ENCODE measurements around the gene TPI1.
A peak's percentile ranks its signal among the peaks of the same experiment; 100 is the strongest.

The TPI1 gene

DNA sequence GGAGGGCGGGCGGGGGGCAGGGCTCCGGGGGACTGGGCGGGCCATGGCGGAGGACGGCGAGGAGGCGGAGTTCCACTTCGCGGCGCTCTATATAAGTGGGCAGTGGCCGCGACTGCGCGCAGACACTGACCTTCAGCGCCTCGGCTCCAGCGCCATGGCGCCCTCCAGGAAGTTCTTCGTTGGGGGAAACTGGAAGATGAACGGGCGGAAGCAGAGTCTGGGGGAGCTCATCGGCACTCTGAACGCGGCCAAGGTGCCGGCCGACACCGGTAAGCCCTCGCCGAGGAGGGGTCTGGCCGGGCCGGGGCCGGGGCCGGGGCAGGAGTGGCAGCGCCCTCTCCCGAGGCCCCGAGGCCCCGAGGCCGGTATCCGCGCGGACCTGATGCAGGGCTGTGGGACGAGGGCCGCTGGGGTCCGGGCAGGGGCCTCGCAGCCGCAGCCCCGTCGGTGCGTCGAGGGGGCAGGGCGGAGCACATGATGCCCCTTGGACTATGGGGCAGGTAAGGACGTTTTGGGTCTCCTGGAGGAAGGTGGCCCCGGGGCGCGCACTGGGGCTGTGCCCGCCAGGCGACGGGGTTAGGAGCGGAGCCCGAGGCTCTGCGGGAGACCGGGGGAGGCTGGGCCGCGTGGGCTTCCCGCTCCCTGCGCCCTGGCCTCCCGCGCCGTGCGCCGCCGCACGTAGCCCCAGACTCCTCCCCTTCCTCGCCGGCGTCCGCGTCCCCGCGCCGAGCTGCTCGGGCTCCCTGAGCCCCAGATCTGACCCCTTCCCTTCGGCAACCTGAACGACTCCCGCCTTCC lies at the start of gene TPI1:
TSS of gene TPI1 (plus strand) at position 119 of the 798 bp plus-strand sequence. CDS start at position 155, 36 bp downstream.
- peak; percentile 63 to 92 for DNase-seq

DNA sequence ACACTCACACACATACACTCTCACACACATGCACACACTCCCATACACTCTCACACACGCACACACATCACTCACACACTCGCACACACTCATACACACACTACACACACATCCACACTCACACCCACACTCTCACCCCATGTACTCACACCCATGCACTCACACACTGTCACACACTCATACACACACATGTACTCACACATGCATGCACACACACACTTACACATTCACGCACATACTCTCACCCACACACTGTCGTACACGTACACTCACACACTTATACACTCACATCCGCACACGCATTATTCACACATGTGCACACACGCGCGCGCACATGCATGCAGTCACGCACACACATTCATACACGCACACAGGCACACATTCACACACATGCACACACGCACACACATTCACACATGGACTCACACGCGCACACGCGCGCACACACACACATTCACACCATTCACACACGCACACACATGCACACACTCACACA lies 49.6 kb upstream of the TPI1 start:
- DNase-seq, result no peak

GRCh38 chr12:6818222-6818621 lies 49.1 kb upstream of the TPI1 start:
- no peak for DNase-seq

GRCh38 chr12:6818645-6819044 lies 48.7 kb upstream of the TPI1 start:
- DNase-seq, result no peak

- no peak for DNase-seq
Observed at GRCh38 chr12:6819106-6820030, 48.0 kb upstream of the TPI1 start.

DNA sequence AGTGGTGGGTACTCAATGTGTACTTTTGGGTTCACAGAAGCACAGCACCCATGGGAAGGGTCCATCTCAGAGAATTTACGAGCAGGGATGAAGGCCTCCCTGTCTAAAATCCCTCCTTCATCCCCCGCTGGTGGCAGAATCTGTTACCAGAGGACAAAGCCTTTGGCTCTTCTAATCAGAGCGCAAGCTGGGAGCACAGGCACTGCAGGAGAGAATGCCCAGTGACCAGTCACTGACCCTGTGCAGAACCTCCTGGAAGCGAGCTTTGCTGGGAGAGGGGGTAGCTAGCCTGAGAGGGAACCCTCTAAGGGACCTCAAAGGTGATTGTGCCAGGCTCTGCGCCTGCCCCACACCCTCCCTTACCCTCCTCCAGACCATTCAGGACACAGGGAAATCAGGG lies 47.2 kb upstream of the TPI1 start:
- no peak for DNase-seq

DNA sequence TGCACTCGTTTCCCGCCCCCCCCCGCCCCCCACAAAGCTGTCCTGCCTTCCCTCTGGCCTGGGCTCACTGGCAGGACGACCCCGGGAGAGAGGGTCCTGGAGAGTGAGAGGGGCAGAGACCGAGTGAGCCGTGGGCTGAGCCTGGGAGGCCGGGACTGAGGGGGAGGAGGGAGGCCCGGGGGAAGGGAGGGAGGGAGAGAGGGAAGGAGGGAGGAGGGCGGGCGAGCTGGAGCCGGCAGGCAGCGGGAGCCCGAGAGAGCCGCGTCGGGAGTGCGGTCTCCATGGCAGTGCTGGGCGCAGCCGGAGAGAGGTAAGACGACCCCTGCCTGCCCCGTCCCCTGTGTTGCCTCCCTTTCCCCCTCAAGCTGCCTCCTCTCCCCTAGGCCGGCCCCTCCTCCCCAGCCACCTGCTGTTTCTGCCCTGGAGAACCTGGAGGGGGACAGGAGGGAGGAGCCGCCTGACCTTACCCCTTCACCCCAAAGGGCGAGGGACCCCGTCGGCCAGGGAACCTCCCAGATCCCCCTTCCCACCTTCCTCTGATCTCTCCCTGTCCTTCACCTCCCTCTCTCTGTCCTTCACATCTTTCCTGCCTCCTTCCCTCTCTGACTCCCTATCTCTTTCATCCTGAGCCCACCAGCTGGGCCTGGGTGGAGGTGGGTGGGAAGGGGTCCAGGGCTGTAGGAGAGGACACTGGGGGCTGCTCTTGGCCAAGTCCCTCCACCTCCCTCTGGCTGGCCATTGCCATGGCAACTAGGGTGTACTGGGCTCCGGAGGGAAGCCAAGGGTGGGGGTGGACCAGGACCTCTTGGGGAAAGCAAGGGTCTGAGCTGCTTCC lies 45.5 kb upstream of the TPI1 start, which contains the start of gene GPR162:
TSS of gene GPR162 (plus strand) at position 231 of the 835 bp plus-strand sequence. CDS start 2,078 bp downstream, outside the sequence.
- DNase-seq, result peak; percentile 61

- no peak for DNase-seq
Observed at GRCh38 chr12:6822426-6823135, 44.8 kb upstream of the TPI1 start.

GRCh38 chr12:6823182-6824084 lies 43.9 kb upstream of the TPI1 start:
- DNase-seq, result no peak

- DNase-seq, result no peak
Observed at GRCh38 chr12:6824085-6824775, 43.1 kb upstream of the TPI1 start.

DNA sequence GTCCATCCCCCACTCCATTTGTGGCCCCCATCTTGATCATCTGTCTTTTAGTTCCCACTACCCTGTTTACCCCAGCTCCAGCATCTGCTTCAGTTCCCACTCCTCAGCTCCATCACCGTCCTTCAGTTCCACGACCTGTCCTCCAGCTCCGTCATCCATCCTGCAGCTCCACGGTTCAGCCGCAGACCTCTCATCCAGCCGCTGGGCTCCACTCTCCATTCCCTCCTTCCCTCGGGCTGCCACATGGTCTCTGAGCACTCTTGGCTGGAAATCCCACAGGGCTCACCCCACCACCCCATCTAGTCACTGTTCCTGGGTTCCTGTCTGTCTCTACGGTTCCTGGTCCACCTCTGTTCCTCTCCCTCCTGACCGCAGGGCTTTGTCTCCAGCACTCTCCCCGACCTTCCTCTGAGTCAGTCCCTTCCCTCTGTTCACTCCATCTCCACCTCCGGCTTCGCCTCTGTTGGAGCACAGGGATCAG lies 42.4 kb upstream of the TPI1 start:
- DNase-seq, result no peak

- DNase-seq, result peak; percentile 88 to 91
Observed at GRCh38 chr12:6825398-6826124, 41.8 kb upstream of the TPI1 start.

GRCh38 chr12:6826125-6826733 lies 41.1 kb upstream of the TPI1 start:
- DNase-seq, result no peak

DNA sequence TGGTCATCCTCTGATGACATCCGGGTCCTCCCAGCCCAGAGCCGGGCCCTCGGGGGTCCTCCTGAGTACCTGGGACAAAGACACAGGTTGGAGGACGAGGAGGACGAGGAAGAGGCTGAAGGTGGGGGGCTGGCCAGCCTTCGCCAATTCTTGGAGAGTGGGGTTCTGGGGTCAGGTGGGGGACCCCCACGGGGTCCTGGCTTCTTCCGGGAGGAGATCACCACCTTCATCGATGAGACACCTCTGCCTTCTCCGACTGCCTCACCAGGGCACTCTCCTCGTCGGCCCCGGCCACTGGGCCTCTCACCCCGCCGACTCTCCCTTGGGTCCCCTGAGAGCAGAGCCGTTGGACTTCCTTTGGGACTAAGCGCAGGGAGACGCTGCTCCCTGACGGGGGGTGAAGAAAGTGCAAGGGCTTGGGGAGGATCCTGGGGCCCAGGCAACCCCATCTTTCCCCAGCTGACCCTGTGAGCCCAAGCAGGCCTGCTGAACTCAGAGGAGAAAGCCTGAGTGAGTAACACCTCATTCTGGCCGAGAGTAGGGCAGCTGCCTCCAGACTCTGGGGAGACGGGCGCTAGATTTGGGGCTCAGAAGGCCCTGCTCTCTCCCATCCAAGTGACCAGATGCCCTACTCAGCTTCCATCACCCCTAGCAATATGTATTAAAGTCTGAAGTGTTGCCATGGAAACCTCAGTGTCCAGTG lies 40.4 kb upstream of the TPI1 start:
- no peak for DNase-seq

GRCh38 chr12:6827437-6827911 lies 39.9 kb upstream of the TPI1 start:
- peak; percentile 78 to 92 for DNase-seq

- DNase-seq, result peak; percentile 14 to 52
Observed at GRCh38 chr12:6827982-6828780, 39.1 kb upstream of the TPI1 start, which contains the start of gene P3H3. TSS of gene P3H3 (plus strand) at chr12:6828407. CDS start at chr12:6828441, 34 bp downstream.
